KOPT-K1 (cell line): Measurements from ENCODE around the gene AKR7A2.

Experiments used
- H3K27ac ChIP-seq: fragments of 200-600 bp; sonication (generic); 2 replicates; pipeline ENCODE4 v1.5.1; 2016; ENCODE audit warnings: antibody characterized with exemption, mild to moderate bottlenecking, low read depth, low read length; ENCODE audit not compliant: poor library complexity, severe bottlenecking
- H3K36me3 ChIP-seq: fragments of 200-600 bp; sonication (generic); 2 replicates; pipeline ENCODE4 v1.5.1; 2017; ENCODE audit warnings: antibody characterized with exemption, mild to moderate bottlenecking, low read length, moderate library complexity; ENCODE audit not compliant: insufficient read depth
- H3K9me3 ChIP-seq: fragments of 200-600 bp; sonication (generic); 2 replicates; pipeline ENCODE4 v1.5.1; 2017; ENCODE audit warnings: antibody characterized with exemption, low read length, mild to moderate bottlenecking; ENCODE audit not compliant: insufficient read depth, poor library complexity, severe bottlenecking

Gene AKR7A2

DNA sequence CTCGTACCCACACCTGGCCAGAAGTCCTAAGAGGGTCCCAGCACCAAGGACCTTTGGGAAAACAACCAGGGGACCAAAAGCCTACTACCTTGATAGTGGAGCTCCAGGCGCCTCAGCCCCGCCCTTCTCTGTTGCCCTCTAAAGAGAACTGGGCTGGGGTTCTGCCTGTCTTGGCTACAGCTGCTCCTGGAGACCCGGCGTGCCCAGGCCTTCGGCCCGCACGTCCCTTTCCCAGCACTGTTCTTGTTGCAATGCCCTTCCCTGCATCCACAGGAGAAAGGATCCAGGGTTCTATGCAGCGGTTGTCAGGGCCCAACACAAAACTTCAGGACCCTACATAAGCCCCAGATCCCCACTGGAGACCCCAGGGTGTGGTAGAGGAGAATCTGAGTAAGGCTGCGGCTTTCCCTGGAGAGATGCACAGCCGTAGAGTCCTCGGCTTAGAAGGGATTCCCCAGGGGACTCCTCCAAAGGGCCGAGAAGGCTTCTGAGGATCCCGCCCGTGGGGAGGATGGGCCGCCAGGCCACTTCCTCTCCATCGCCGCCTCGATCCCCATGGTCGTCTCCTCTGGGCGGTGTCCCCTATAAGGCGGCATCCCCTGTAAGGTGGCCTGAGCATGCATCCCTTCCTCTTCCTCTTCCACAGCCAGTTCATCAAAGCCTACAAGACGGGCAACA lies 12.2 kb upstream of the AKR7A2 start:
- Histone ChIP-seq H3K9me3 (no peaks in the 10 kb centered on the region), H3K36me3 (no peaks in the 10 kb centered on the region), H3K27ac (no peak overlapping the region)

DNA sequence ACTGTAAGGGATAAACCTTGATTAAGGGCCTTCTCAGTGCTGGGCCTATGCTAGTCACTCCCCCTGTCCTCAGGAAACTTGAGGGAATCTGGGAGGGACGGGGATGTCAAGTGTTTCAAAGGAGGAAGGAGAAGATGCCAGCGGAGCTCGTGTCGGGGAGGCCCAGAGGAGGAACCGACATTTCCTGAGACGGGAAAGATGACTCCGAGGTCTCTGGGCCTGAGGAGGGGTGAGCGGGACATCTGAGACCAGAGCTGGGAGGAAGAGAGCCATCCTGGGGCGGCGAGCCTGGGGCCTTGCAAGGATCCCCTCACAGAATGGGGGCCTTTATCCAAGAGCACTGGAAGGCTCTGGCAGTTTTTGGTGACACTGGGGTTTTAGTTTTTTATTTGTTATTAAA lies 10.5 kb upstream of the AKR7A2 start:
- Histone ChIP-seq H3K36me3 (no peaks in the 10 kb centered on the region), H3K9me3 (no peaks in the 10 kb centered on the region), H3K27ac (no peak overlapping the region)

DNA sequence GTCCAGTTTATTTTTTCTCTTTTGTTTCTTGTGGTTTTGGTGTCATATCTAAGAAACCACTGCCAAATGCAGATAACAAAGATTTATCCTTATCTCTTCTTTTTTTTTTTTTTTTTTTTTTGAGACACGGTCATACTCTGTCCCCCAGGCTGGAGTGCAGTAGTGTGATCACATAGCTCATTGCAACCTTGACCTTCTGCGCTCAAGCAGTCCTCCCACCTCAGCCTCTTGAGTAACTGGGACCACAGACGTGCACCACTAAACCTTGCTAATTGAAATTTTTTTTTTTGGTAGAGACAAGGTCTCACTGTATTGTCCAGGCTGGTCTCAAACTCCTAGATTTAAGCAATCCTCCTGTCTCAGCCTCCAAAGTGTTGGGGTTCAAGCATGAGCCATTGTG lies 9.1 kb upstream of the AKR7A2 start:
- Histone ChIP-seq H3K36me3 (no peaks in the 10 kb centered on the region), H3K9me3 (no peaks in the 10 kb centered on the region), H3K27ac (no peak overlapping the region)

DNA sequence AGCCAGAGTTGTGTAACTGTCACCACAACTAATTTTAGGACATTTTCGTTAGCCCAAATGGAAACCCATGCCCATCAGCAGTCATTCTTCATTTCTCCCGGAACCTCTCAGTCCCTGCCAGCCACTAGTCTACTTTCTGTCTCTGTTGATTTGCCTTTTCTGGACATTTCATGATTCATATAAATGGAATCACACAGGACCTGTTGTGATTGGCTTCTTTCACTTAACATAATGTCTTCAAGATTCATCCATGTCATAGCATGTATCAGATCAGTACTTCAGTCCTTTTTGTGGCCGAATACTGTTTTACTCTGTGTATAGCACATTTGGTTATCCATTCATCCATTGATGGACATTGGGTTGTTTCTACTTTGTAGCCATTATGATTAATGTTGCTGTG lies 7.3 kb upstream of the AKR7A2 start:
- H3K27ac ChIP-seq: no peak overlapping the region
- no peaks in the 10 kb centered on the region for H3K36me3 ChIP-seq
- no peaks in the 10 kb centered on the region for H3K9me3 ChIP-seq

DNA sequence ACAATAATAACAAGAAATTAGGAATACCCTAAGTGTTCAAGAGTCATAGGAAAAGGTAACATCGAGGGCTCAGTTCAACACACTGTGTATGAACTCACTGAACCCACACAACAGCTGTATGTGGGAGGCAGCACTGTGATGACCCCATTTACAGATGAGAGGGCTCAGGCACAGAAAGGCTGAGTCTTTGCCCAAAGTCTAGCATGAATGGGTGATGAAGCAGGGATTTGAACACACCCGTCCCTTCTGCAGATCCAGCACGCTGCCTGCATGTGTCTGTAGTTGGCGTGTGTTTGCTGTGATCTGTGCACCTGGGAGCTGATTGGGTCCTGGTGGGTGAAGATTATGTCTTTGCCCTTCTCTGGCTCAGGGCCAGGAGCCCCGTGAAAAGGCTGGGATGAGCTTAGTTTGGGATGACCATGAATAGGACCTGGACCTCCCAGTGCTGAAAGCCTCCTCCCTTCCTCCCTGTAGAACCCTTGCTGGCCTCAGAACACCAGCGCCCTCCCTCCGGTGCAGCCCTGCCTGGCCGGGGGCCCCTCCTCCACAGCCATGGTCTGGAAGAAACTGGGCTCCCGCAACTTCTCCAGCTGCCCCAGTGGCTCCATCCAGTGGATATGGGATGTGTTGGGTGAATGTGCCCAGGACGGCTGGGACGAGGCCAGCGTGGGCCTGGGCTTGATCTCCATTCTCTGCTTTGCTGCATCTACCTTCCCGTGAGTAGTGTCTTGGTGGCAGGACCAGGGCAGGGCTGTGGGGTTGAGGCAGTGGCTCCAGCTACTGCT lies 5.4 kb upstream of the AKR7A2 start:
- Histone ChIP-seq H3K36me3 (no peaks in the 10 kb centered on the region), H3K27ac (no peak overlapping the region), H3K9me3 (no peaks in the 10 kb centered on the region)

DNA sequence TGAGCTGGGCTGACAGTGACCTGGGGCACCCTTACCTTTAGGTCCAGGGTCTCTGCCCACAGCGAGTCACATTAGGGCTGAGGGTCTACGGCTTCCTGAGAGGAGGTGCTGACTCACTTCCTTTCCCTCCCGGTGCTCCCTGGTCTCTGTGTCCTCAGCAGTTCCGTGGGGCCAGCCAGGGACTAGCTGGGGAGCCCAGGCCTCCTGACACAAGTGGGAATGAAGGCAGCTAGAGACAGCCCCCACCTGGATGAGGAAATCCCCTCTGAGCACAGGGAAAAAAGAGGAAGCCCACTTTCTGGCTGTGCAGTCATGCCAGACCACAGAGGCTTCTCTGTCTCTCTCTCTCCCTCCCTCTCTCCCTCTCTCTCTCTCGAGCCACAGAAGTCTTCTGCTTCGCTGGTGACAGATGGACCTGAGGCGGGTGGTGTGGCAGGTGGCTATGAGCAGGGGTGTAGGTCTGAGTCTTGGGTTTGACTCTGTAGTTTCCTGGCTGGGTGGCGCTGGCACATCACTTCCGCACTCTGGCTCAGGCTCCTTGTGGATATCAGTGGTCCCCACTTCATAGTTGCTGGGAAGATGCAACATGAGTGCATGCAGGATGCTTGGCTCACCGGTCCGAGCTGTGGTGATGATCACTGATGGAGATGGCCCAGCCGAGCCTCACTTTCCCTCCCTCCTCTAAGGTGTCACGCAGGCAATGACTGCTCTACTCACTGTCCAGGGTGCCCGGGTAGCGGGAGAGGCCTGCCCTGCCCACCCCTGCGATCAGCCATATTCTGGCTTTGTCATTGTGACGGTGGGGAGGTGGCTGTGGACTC lies 3.6 kb upstream of the AKR7A2 start:
- H3K9me3 ChIP-seq: no peaks in the 10 kb centered on the region
- H3K36me3 ChIP-seq: no peaks in the 10 kb centered on the region
- H3K27ac ChIP-seq: no peak overlapping the region

DNA sequence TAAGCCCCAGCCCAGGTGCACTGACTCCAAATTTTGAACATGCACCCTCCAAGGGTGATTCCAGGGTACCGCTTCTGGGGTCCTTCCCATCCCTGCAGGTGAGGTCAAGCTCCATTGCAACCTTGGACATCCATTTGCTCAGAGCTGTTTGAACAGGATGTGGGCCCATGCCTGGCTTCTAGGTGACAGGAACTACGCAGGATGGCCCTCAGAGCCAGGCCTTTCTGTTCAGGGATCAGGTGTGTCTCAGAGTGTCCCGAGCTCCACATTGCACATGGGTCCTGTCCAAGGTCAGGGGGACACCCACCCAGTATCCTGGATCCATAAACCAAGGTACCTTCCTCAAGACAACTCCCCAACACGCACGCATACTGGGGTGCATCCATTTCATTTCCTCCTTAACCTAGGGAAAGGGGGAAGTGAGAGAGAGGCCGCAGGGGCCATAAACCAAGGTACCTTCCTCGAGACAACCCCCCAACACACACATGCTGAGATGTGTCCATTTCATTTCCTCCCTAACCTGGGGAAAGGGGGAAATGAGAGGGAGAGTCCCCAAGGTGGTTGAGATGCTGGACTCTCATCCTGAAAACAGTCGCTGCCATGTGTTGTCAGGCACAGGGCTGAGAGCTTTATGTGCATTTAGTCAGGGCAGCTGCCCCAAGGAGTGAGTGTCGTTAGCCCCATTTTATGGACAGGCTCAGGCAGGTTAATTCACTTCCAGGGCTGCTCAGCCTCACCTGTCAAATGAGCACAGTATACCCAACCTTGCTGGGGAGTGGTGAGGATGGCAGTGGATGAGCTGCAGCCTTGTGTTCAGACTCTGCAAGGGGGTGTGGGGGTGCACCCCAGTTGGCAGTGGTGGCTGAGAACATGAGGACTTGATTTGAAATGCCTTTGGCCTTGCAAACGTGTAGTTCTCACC lies 2.3 kb upstream of the AKR7A2 start:
- Histone ChIP-seq H3K9me3 (no peaks in the 10 kb centered on the region), H3K27ac (no peak overlapping the region), H3K36me3 (peaks cover 2% of the 10 kb centered on the region; the same call in 1 of the 2 replicates)

DNA sequence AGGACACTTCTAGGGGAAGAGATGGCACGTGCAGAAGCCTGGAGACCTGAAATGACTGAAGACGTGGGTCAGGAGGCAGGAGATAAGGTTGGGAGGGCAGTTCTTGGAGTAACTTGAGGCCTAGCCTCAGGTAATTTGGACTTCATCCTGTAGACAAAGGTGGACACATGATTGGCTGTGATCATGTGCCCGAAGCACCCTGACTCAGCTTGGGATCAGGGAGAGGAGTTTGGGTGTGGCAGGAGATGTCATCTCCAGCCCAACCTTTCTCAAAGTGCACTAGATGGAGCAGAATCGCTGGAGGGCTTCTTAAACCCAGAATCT lies 1.7 kb upstream of the AKR7A2 start:
- Histone ChIP-seq H3K27ac (no peak overlapping the region), H3K9me3 (no peaks in the 10 kb centered on the region), H3K36me3 (peaks cover 8% of the 10 kb centered on the region; the same call in 1 of the 2 replicates)

DNA sequence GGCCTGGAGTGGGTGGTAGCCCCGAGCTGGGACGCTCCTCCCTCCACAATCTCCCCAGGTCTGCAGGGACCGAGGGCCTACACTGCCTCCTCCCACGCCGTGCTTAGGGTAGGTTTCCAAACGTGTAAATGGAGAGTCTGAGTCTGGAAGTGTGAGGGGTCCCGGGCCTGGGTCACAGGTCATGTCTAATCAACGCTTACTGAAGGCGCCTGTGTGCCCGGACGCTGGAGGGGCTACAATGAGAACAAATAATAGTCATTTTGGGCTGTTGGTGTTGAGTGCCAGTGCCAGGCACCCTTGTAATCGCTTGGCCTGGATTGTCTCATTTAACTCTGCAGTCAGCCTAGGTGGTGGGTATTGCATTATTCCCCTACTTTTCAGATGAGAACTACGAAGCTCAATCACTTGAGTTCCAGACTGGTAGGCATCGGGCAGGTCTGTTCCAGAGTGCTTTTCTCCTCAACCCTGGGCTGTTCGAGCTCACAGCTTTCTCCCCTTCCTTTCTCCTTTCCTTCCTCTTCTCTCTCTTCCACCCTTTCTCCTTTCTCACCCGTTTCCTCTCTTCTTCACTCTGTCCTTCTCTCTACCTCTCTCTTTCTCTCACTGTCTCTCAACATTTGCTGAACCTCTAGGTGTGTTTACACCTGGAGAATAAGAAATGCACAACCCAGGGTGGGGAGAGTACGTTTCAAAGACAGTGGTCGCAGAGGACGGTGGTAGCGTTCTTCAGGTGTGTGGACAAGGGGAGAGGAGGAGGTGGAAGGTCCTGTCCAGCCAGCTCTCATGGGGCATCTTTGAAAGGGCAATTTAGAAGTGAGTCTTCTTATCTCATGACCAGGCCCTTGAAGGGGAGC lies 1.1 kb upstream of the AKR7A2 start:
- Histone ChIP-seq H3K9me3 (no peaks in the 10 kb centered on the region), H3K27ac (peak overlapping the region; percentile 77), H3K36me3 (peaks cover 14% of the 10 kb centered on the region; the same call in 1 of the 2 replicates)

DNA sequence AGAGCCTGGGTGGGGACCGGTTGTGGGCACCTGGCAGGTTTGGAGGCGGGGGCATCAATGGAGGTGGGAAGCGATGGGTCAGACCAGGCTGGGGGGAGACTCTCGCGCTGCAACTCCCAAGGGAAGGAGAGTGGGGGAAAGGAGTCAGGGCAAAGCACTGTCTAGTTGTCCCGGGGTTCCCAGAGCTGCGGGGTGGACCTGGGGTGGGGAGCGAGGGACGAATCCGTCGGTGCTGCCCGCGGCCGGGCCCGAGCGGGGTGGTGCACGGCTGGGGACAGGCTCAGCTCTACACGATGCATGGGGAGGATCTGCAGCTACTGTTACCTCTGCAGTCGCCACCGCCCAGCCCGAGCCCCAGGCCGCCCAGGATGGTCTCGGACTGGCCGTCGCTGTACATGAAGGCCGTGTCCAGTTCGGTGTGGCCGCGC lies 427 bp downstream of the AKR7A2 start:
- peak overlapping the region; percentile 77 for H3K27ac ChIP-seq

DNA sequence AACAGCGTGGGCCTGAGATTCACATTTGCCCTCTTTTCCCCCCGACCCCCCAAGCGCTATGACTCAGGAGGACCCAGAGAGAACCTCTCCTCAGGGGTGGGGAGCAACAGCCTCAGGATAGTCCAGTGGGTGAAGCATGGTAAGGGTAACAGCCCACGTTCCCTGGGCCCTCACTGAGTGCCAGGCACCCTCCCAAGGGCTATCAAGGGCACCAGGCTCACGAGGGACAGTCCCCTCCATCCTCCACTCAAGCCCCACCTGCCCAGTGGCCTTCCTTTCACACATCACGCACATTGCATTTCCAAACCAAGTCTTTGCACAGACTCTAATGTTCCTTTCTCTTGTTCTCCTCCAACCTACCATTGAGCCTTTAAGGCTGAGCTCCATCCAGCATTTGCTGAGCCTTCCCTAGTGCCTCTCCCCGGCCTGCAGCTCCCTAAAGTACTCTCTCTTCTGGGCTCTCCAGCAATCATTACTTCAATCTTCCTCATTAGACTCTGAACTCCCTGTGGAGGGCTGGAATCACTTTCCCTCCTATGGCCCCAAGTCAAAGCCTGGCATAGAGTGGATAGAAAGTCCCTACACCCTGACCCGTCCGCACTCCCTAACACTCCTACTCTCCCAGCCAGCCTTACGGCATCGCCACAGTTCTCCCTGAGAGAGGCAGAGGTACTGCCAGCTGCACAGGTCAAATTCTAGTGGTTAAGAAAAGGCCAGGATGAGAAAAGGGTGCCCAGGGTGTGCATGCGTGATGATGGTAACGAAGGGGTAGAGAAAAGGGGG lies 1.0 kb downstream of the AKR7A2 start:
- H3K9me3 ChIP-seq: no peaks in the 10 kb centered on the region
- H3K36me3 ChIP-seq: peaks cover 35% of the 10 kb centered on the region
- H3K27ac ChIP-seq: peak overlapping the region; percentile 77

More for the DNA sequence above, 427 bp downstream of the AKR7A2 start:
- Histone ChIP-seq H3K36me3 (peaks cover 29% of the 10 kb centered on the region), H3K9me3 (no peaks in the 10 kb centered on the region)

DNA sequence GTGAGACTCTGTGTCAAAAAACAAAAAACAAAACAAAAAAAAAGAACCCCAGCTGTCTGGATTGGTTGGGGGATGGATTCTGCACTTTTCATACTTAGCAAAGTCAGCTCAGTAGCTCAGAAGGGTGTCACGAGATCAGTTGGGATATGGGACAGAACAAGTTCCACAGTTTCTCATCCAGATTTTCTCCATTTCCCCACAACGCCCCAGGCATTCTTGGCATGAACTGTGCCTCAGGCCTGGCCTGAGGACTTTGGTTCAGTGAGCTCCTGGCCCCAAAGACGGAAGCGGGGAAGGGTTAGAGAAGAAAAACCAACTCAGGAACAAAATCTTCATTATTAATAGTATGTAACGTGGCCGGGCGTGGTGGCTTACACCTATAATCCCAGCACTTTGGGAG lies 1.9 kb downstream of the AKR7A2 start:
- peaks cover 44% of the 10 kb centered on the region for H3K36me3 ChIP-seq
- H3K27ac ChIP-seq: no peak overlapping the region
- no peaks in the 10 kb centered on the region for H3K9me3 ChIP-seq

DNA sequence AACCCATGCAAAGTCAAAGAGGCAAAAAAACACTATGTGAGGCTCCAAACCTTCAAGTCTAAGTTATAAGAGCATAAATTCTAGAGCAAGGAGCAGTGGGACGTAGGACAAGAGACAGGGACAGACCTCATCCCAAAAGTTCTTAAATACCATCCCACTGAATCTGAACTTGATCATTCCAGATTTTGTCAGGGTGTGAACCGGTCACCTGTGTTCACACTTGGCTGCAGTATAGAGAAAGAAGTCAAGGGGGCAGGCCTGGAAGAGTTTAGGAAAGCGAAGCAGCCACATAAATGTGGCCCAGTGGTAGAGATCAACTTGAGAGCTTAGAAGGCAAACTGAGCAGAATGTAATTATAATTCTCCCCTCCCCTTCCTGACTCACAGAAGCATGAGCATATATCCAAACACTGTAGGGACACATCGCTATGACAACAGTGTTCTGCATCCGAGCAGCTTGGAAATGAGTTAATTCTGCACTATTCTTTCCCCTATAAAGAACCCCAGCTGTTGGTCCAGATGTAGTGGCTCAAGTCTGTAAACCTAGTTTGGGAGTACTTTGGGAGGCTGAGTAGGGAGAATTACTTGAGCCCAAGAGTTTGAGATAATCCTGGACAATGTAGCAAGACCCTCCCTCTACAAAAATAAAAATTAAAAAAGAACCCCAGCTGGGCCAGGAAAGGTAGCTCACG lies 2.7 kb downstream of the AKR7A2 start:
- peaks cover 52% of the 10 kb centered on the region for H3K36me3 ChIP-seq
- no peak overlapping the region for H3K27ac ChIP-seq
- H3K9me3 ChIP-seq: no peaks in the 10 kb centered on the region
